GM23338 (cell line): ENCODE measurements around the gene STPG1. TPM values are rescaled to one million over a fixed set of nuclear protein-coding genes. Genes with fewer than 3 reads are reported as not detected.

Experiments used
- ATAC-seq: fragments of 200-7000 bp; cut with Tn5 transposase; 3 replicates; pipeline ENCODE4 v1.9.1; 2020
- DNase-seq: peaks from one replicate; pipeline ENCODE4 v3.0.0-alpha.2; 2015; ENCODE audit warnings: low spot score
- H2AFZ ChIP-seq: fragments of 200-600 bp; sonication (generic); 2 replicates; pipeline ENCODE4 v1.8.0; 2016; ENCODE audit warnings: antibody characterized with exemption, mild to moderate bottlenecking, moderate library complexity
- H3F3A ChIP-seq: fragments of 200-600 bp; sonication (generic); replicated peaks from 2 replicates; pipeline ENCODE4 v1.8.0; 2017; ENCODE audit warnings: antibody characterized with exemption, mixed run types, low read depth
- H3K27ac ChIP-seq: fragments of 200-600 bp; sonication (generic); 2 replicates; pipeline ENCODE4 v1.6.1; 2016; ENCODE audit warnings: low read depth
- H3K27me3 ChIP-seq: fragments of 200-600 bp; sonication (generic); 2 replicates; pipeline ENCODE4 v1.8.0; 2016; ENCODE audit warnings: mild to moderate bottlenecking, mixed run types, moderate library complexity; ENCODE audit not compliant: insufficient read depth
- H3K36me3 ChIP-seq: fragments of 200-600 bp; sonication (generic); 2 replicates; pipeline ENCODE4 v1.8.0; 2016; ENCODE audit warnings: mild to moderate bottlenecking; ENCODE audit not compliant: insufficient read depth
- H3K4me1 ChIP-seq: fragments of 200-600 bp; sonication (generic); 2 replicates; pipeline ENCODE4 v1.8.0; 2016; ENCODE audit warnings: mild to moderate bottlenecking, moderate library complexity; ENCODE audit not compliant: insufficient read depth
- H3K4me2 ChIP-seq: fragments of 200-600 bp; sonication (generic); 2 replicates; pipeline ENCODE4 v1.7.1; 2017; ENCODE audit warnings: mixed run types
- H3K4me3 ChIP-seq: fragments of 200-600 bp; sonication (generic); 2 replicates; pipeline ENCODE4 v1.6.1; 2016; ENCODE audit warnings: mixed run types
- H3K79me2 ChIP-seq: fragments of 200-600 bp; sonication (generic); replicated peaks from 2 replicates; pipeline ENCODE4 v1.8.0; 2017; ENCODE audit warnings: mild to moderate bottlenecking; ENCODE audit not compliant: insufficient read depth
- H3K9me2 ChIP-seq: fragments of 200-600 bp; sonication (generic); 2 replicates; pipeline ENCODE4 v1.8.0; 2017; ENCODE audit not compliant: insufficient read depth
- H4K20me1 ChIP-seq: fragments of 200-600 bp; sonication (generic); replicated peaks from 2 replicates; pipeline ENCODE4 v1.8.0; 2017; ENCODE audit warnings: mild to moderate bottlenecking; ENCODE audit not compliant: insufficient read depth
- H3K27ac Mint-ChIP-seq: 2 replicates; pipeline ENCODE4 v1.8.0; 2020; ENCODE audit warnings: inconsistent platforms, mild to moderate bottlenecking, moderate library complexity, mixed read lengths
- H3K27me3 Mint-ChIP-seq: 3 replicates; pipeline ENCODE4 v1.8.0; 2022; ENCODE audit warnings: low read depth, mild to moderate bottlenecking, moderate library complexity, mixed read lengths, inconsistent platforms; ENCODE audit not compliant: insufficient read depth, poor library complexity
- H3K36me3 Mint-ChIP-seq: 3 replicates; pipeline ENCODE4 v1.8.0; 2021; ENCODE audit warnings: low read depth, mild to moderate bottlenecking, inconsistent platforms, moderate library complexity, mixed read lengths
- H3K4me1 Mint-ChIP-seq: 3 replicates; pipeline ENCODE4 v1.8.0; 2020; ENCODE audit warnings: mild to moderate bottlenecking, inconsistent platforms, mixed read lengths
- H3K4me3 Mint-ChIP-seq: 3 replicates; pipeline ENCODE4 v1.8.0; 2021; ENCODE audit warnings: moderate library complexity, mild to moderate bottlenecking, inconsistent platforms, mixed read lengths
- H3K9me3 Mint-ChIP-seq: 3 replicates; pipeline ENCODE4 v1.8.0; 2020; ENCODE audit warnings: moderate library complexity, mild to moderate bottlenecking, inconsistent platforms, mixed read lengths
- CREB1 ChIP-seq: fragments of 250-450 bp; sonication (Bioruptor Pico); IDR thresholded peaks from 2 replicates; pipeline ENCODE4 v1.5.0; 2020; ENCODE audit warnings: low read depth, mild to moderate bottlenecking, moderate library complexity
- CTCF ChIP-seq, 2 experiments: fragments of 200-600 bp in 1 of 2; sonication (generic) in 1 of 2; conservative IDR thresholded peaks; 2 replicates each; pipeline versions ENCODE4 v1.5.1 to v1.6.1; 2016 to 2017; ENCODE audit warnings: antibody characterized with exemption in 2 of 2, low read depth in 2 of 2, mild to moderate bottlenecking in 2 of 2, moderate library complexity in 1 of 2
- ETS1 ChIP-seq: IDR thresholded peaks from 2 replicates; pipeline ENCODE4 v1.6.1; 2016; ENCODE audit warnings: antibody characterized with exemption
- EZH2 ChIP-seq: fragments of 200-600 bp; sonication (generic); IDR thresholded peaks from one replicate; pipeline ENCODE4 v1.8.0; 2017; ENCODE audit warnings: antibody characterized with exemption, mild to moderate bottlenecking, low read depth; ENCODE audit not compliant: unreplicated experiment
- EZH2phosphoT487 ChIP-seq: fragments of 200-600 bp; sonication (generic); IDR thresholded peaks from one replicate; pipeline ENCODE4 v1.8.1; 2018; ENCODE audit warnings: antibody characterized with exemption; ENCODE audit not compliant: unreplicated experiment
- JUNB ChIP-seq: IDR thresholded peaks from one replicate; pipeline ENCODE4 v1.6.1; 2016; ENCODE audit warnings: antibody characterized with exemption; ENCODE audit not compliant: unreplicated experiment
- NANOG ChIP-seq: IDR thresholded peaks from 2 replicates; pipeline ENCODE4 v1.6.1; 2016; ENCODE audit warnings: antibody characterized with exemption, borderline replicate concordance
- POLR2AphosphoS5 ChIP-seq: IDR thresholded peaks from 2 replicates; pipeline ENCODE4 v1.6.1; 2016; ENCODE audit warnings: antibody characterized with exemption, low read depth
- REST ChIP-seq: IDR thresholded peaks from one replicate; pipeline ENCODE4 v1.6.1; 2018; ENCODE audit warnings: antibody characterized with exemption; ENCODE audit not compliant: unreplicated experiment
- STAT1 ChIP-seq: IDR thresholded peaks from one replicate; pipeline ENCODE4 v1.6.1; 2016; ENCODE audit warnings: antibody characterized with exemption; ENCODE audit not compliant: unreplicated experiment
- ZNF114 ChIP-seq: fragments of 250-450 bp; sonication (Bioruptor Pico); IDR thresholded peaks from 2 replicates; pipeline ENCODE4 v1.5.0; 2020; ENCODE audit warnings: mild to moderate bottlenecking, moderate library complexity
- ZNF331 ChIP-seq: fragments of 250-450 bp; sonication (Bioruptor Pico); IDR thresholded peaks from 2 replicates; pipeline ENCODE4 v1.5.0; 2020; ENCODE audit warnings: low read depth, mild to moderate bottlenecking, moderate library complexity
- ZNF462 ChIP-seq: fragments of 250-450 bp; sonication (Bioruptor Pico); IDR thresholded peaks from 2 replicates; pipeline ENCODE4 v1.5.0; 2020; ENCODE audit warnings: mild to moderate bottlenecking, moderate library complexity
- polyA plus RNA-seq: library from polyadenylated mRNA; unstranded; fragments of >200 nt; fragmentation: Nextera tagmentation; extraction: Ambion mirVana; gene quantifications from 2 replicates; pipeline ENCODE4 v1.2.1, GENCODE V29; 2016
- total RNA-seq: library from RNA; depleted of rRNA; stranded (reverse); fragments of >200 nt; shearing (Covaris generic); gene quantifications from 2 replicates; pipeline ENCODE4 v1.2.3, GENCODE V29; 2014

Gene STPG1
- total and polyA plus RNA-seq, 2 experiments from 2014 or later: 8.2 to 11.4 TPM

GRCh38 chr1:24386241-24386640 lies 27.3 kb downstream of the STPG1 start:
- no peaks in the 10 kb centered on the region for H4K20me1 ChIP-seq
- H3K4me3 ChIP-seq: no peak overlapping the region
- H3K4me1 ChIP-seq: no peaks in the 10 kb centered on the region
- no peaks in the 10 kb centered on the region for H3K27me3 ChIP-seq
- H3K4me1 Mint-ChIP-seq: peaks cover 1% of the 10 kb centered on the region; the same call in 2 of the 3 replicates
- H3K27me3 Mint-ChIP-seq: peaks cover 14% of the 10 kb centered on the region
- no peaks in the 10 kb centered on the region; the same call in 2 of the 3 replicates for H3K9me3 Mint-ChIP-seq
- H3K27ac ChIP-seq: no peak overlapping the region
- no peaks in the 10 kb centered on the region for H3K79me2 ChIP-seq
- H3F3A ChIP-seq: no peaks in the 10 kb centered on the region
- H3K4me3 Mint-ChIP-seq: no peak overlapping the region
- no peaks in the 10 kb centered on the region for H3K36me3 ChIP-seq
- H2AFZ ChIP-seq: no peak overlapping the region
- peaks cover 3% of the 10 kb centered on the region; the same call in 2 of the 3 replicates for H3K36me3 Mint-ChIP-seq
- DNase-seq (no peak), ATAC-seq (no peak)
- no peak for TF ChIP-seq POLR2AphosphoS5
- no peak for TF ChIP-seq CREB1 (CRISPR knock-in tag)
- TF ChIP-seq JUNB: no peak
- no peak for TF ChIP-seq REST
- no peak for TF ChIP-seq ETS1
- no peak for TF ChIP-seq STAT1
- no peak for TF ChIP-seq EZH2
- TF ChIP-seq CTCF (conservative IDR thresholded peaks at IDR 0.05; ENCODE audit: low read depth in 2 of 2): no peak
- TF ChIP-seq ZNF331: no peak
- no peak for TF ChIP-seq EZH2phosphoT487
- TF ChIP-seq ZNF462 (CRISPR knock-in tag): no peak
- no peak for TF ChIP-seq NANOG
- no peak for TF ChIP-seq ZNF114 (CRISPR knock-in tag)
- no peak overlapping the region for H3K4me2 ChIP-seq
- H3K27ac Mint-ChIP-seq: no peak overlapping the region
- no peaks in the 10 kb centered on the region for H3K9me2 ChIP-seq
